Spleen (tissue), 11 donors: ENCODE measurements around the gene AGPAT2. TPM values are rescaled to one million over a fixed set of nuclear protein-coding genes. Genes with fewer than 3 reads are reported as not detected.

Experiments used
- DNase-seq: peaks from one replicate; pipeline ENCODE4 v3.0.0-alpha.2; 2020
- H3K27ac ChIP-seq, 8 donors: fragments of 200-600 bp; sonication (generic) in 7 of 8; 1 replicate in 4 of 8; 2 replicates in 4 of 8; pipeline versions ENCODE4 v1.5.0 to v1.8.0; 2016 to 2021; ENCODE audit warnings: inconsistent platforms in 4 of 8, mild to moderate bottlenecking in 4 of 8, moderate library complexity in 1 of 8
- H3K27me3 ChIP-seq, 7 donors: fragments of 200-600 bp; sonication (generic) in 6 of 7; replicated peaks in 1 of 7; 1 replicate in 4 of 7; 2 replicates in 3 of 7; pipeline versions ENCODE4 v1.5.0 to v1.8.0; 2016 to 2021; ENCODE audit warnings: inconsistent platforms in 3 of 7, mild to moderate bottlenecking in 1 of 7
- H3K36me3 ChIP-seq, 6 donors: fragments of 200-600 bp; sonication (generic) in 5 of 6; 1 replicate in 4 of 6; 2 replicates in 2 of 6; pipeline versions ENCODE4 v1.5.0 to v1.8.0; 2016 to 2021; ENCODE audit warnings: inconsistent platforms in 2 of 6
- H3K4me1 ChIP-seq, 6 donors: fragments of 200-600 bp; sonication (generic) in 5 of 6; 1 replicate in 3 of 6; 2 replicates in 3 of 6; pipeline versions ENCODE4 v1.5.0 to v1.8.0; 2016 to 2021; ENCODE audit warnings: inconsistent platforms in 3 of 6
- H3K4me3 ChIP-seq, 8 donors: fragments of 200-600 bp; sonication (generic) in 7 of 8; 1 replicate in 4 of 8; 2 replicates in 4 of 8; pipeline versions ENCODE4 v1.5.0 to v1.8.0; 2016 to 2021; ENCODE audit warnings: inconsistent platforms in 4 of 8, mild to moderate bottlenecking in 4 of 8, moderate library complexity in 2 of 8
- H3K9me3 ChIP-seq, 8 donors: fragments of 200-600 bp; sonication (generic) in 7 of 8; 1 replicate in 4 of 8; 2 replicates in 4 of 8; pipeline versions ENCODE4 v1.5.0 to v1.8.0; 2016 to 2021; ENCODE audit warnings: inconsistent platforms in 4 of 8
- POLR2A ChIP-seq, 3 donors: fragments of 450-650 bp; IDR thresholded peaks; one replicate each; pipeline ENCODE4 v1.5.1; 2017; ENCODE audit warnings: antibody characterized with exemption in 3 of 3, mild to moderate bottlenecking in 1 of 3
- WGBS, 5 donors: extraction: QIAGEN DNeasy Blood & Tissue Kit in 3 of 5; methylation state at CpG; one replicate each; pipeline versions ENCODE4 v1.1.5 to v1.1.7; 2013 to 2018; 5-methylcytosine and 5-hydroxymethylcytosine counted together
- intact Hi-C: fragments of 100-400 bp; cut with DNase I; formaldehyde crosslinking; loops from one replicate; pipeline ENCODE4 v1.15.0; 2023; ENCODE audit warnings: low total_unique reads
- microRNA-seq, 3 donors: library from miRNA; unstranded; fragments of <30 nt; microRNA quantifications; one replicate each; pipeline versions ENCODE4 to v1.1.0, GENCODE V29; 2019 to 2020
- polyA plus RNA-seq, 3 donors: library from polyadenylated mRNA; stranded (reverse); fragments of 200-250 nt; gene quantifications; one replicate each; pipeline ENCODE4 v1.2.1, GENCODE V29; 2013
- small RNA-seq, 4 donors: library from RNA; depleted of rRNA; stranded (forward); fragments of <200 nt; gene quantifications; one replicate each; pipeline ENCODE3, GENCODE V24; 2016
- total RNA-seq, 7 donors: library from RNA; depleted of rRNA in 3 of 7; stranded (reverse); fragments of >200 nt in 3 of 7; fragmentation: NEBNext Ultra II Directional in 4 of 7; extraction: Animal tissue kit (Norgen Biotek cat#: 25700) in 4 of 7; gene quantifications; one replicate each; pipeline versions ENCODE4 v1.1.0 to v1.2.1, GENCODE V29; 2016 to 2021
- TF ChIP-seq, protein P1 (sequence below), 11 experiments: fragments of 200-600 bp in 7 of 11; fragments of 450-650 bp in 4 of 11; sonication (generic) in 4 of 11; IDR thresholded peaks in 8 of 11; conservative IDR thresholded peaks in 3 of 11; 1 replicate in 7 of 11; 2 replicates in 4 of 11; pipeline versions ENCODE4 v1.4.0 to v1.8.0; 2016 to 2021; ENCODE audit warnings: antibody characterized with exemption in 11 of 11, inconsistent platforms in 4 of 11, mild to moderate bottlenecking in 1 of 11
- donor health status: healthy with polysubstance abuse.
- donor health status: DM: no; HTN: no; CAD: no; lungs with moderate emphysema.
- donor health status: DM: no; HTN: no; CAD: no.
- donor health status: Bipolar disorder and iron deficiency.
- donor health status: healthy.
- donor health status: DM: no; HTN: no; CAD: no.
- donor health status: DM: yes; HTN: yes; CAD: no.

The AGPAT2 gene
- total and polyA plus RNA-seq, 10 donors: 26.9 to 47.7 (median 38.3) TPM

DNA sequence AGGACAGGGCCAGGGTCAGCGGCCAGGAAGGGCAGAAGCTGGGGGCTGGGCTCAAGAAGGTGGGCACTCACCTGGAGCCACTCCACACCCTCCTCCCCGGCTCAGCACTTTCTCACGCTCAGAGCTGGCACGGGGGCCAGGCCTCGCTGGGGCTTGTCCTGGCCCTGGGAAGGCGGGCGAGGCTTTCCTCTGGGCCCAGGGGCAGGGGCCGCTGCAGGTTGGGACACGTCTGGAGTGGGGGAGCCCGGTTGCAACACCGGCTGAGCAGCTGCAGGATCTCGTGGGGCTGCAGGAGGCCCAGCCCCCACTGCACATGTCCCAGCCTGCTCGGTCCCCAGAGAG is 63.4 kb downstream of the AGPAT2 start:
- Histone ChIP-seq H3K4me1 (peaks cover 19 to 99% (median 72%) of the 10 kb centered on the region in 6 donors), H3K36me3 (no peaks in the 10 kb centered on the region), H3K27ac (no peak overlapping the region), H3K4me3 (no peak overlapping the region), H3K27me3 (peaks cover 0 to 54% (median 4%) of the 10 kb centered on the region in 7 donors), H3K9me3 (no peaks in the 10 kb centered on the region)
- no peak for DNase-seq
- TF ChIP-seq, protein P1, sequence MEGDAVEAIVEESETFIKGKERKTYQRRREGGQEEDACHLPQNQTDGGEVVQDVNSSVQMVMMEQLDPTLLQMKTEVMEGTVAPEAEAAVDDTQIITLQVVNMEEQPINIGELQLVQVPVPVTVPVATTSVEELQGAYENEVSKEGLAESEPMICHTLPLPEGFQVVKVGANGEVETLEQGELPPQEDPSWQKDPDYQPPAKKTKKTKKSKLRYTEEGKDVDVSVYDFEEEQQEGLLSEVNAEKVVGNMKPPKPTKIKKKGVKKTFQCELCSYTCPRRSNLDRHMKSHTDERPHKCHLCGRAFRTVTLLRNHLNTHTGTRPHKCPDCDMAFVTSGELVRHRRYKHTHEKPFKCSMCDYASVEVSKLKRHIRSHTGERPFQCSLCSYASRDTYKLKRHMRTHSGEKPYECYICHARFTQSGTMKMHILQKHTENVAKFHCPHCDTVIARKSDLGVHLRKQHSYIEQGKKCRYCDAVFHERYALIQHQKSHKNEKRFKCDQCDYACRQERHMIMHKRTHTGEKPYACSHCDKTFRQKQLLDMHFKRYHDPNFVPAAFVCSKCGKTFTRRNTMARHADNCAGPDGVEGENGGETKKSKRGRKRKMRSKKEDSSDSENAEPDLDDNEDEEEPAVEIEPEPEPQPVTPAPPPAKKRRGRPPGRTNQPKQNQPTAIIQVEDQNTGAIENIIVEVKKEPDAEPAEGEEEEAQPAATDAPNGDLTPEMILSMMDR (IDR thresholded peaks at IDR 0.05 in 8 of 11, conservative IDR thresholded peaks at IDR 0.05 in 3 of 11): no peak
- TF ChIP-seq POLR2A (IDR thresholded peaks at IDR 0.05): no peak
- WGBS, 5 donors: 55 to 80% (median 66%) methylated on average over 11 to 13 of the region's 13 CpGs
- intact Hi-C loops: no loop called here

Small RNA genes lying within 50 kb of the gene (microRNA-seq; reads per million reads assigned to microRNA genes)
- gene MIR126: 149,270 to 246,704 (median 241,704) reads per million in 3 donors

Small RNA genes lying within 50 kb of the gene (small RNA-seq; reads per million reads assigned to genes)
- 1,257 to 2,207 (median 1,755) reads per million in 4 donors for gene MIR126

Other genes starting within 250 kb of the AGPAT2 start
- gene INPP5E, start 247.6 kb downstream of the AGPAT2 start, total RNA-seq: 10 to 100 TPM; 13.1 to 25.3 (median 18.7) TPM
- 10 to 100 TPM in 2 of 3 donors, 1 to 10 TPM in 1; 7.8 to 20.3 (median 15.7) TPM for gene INPP5E, start 247.6 kb downstream of the AGPAT2 start, polyA plus RNA-seq
- gene SEC16A, start 204.4 kb downstream of the AGPAT2 start, total RNA-seq: 10 to 100 TPM; 74.6 to 92.1 (median 87.8) TPM
- 10 to 100 TPM; 35.0 to 58.9 (median 52.6) TPM for gene SEC16A, start 204.4 kb downstream of the AGPAT2 start, polyA plus RNA-seq
- gene NOTCH1, start 141.4 kb downstream of the AGPAT2 start, total RNA-seq: 100 to 1,000 TPM in 4 of 7 donors, 10 to 100 TPM in 3; 88.6 to 140 (median 117) TPM
- 10 to 100 TPM in 1 of 3 donors, 1 to 10 TPM in 2; 4.9 to 27.2 (median 8.3) TPM for gene NOTCH1, start 141.4 kb downstream of the AGPAT2 start, polyA plus RNA-seq
- 100 to 1,000 TPM; 132 to 246 (median 179) TPM for gene EGFL7, start 24.5 kb downstream of the AGPAT2 start, total RNA-seq
- gene EGFL7, start 24.5 kb downstream of the AGPAT2 start, polyA plus RNA-seq: 100 to 1,000 TPM; 169 to 522 (median 409) TPM
- gene DIPK1B, start 25.1 kb upstream of the AGPAT2 start, total RNA-seq: 10 to 100 TPM in 5 of 7 donors, 1 to 10 TPM in 2; 5.2 to 26.5 (median 13.3) TPM
- 10 to 100 TPM in 2 of 3 donors, 1 to 10 TPM in 1; 8.2 to 16.8 (median 11.3) TPM for gene DIPK1B, start 25.1 kb upstream of the AGPAT2 start, polyA plus RNA-seq
- 10 to 100 TPM in 5 of 7 donors, 1 to 10 TPM in 2; 7.2 to 18.0 (median 12.8) TPM for gene LCN10, start 55.5 kb upstream of the AGPAT2 start, total RNA-seq
- gene LCN10, start 55.5 kb upstream of the AGPAT2 start, polyA plus RNA-seq: 10 to 100 TPM; 22.6 to 41.3 (median 24.5) TPM
- 1 to 10 TPM; 1.2 to 8.7 (median 3.7) TPM for gene LCN6, start 61.1 kb upstream of the AGPAT2 start, total RNA-seq
- gene LCN6, start 61.1 kb upstream of the AGPAT2 start, polyA plus RNA-seq: 10 to 100 TPM in 1 of 3 donors, 1 to 10 TPM in 2; 3.7 to 18.9 (median 5.0) TPM
- gene LCN8, start 70.8 kb upstream of the AGPAT2 start, total RNA-seq: 1 to 10 TPM in 1 of 7 donors, under 1 TPM in 2, not detected in 4; 0.13 to 2.8 (median 0.51) TPM
- gene LCN8, start 70.8 kb upstream of the AGPAT2 start, polyA plus RNA-seq: under 1 TPM; 0.22 to 0.70 (median 0.46) TPM
- under 1 TPM in 1 of 7 donors, not detected in 6; 0.35 TPM for gene LCN15, start 77.1 kb upstream of the AGPAT2 start, total RNA-seq
- gene LCN15, start 77.1 kb upstream of the AGPAT2 start, polyA plus RNA-seq: not detected
- gene TMEM141, start 103.9 kb upstream of the AGPAT2 start, total RNA-seq: 10 to 100 TPM; 32.1 to 50.7 (median 44.3) TPM
- gene TMEM141, start 103.9 kb upstream of the AGPAT2 start, polyA plus RNA-seq: 10 to 100 TPM; 54.5 to 92.8 (median 92.6) TPM
- gene CCDC183, start 108.9 kb upstream of the AGPAT2 start, total RNA-seq: 1 to 10 TPM in 1 of 7 donors, under 1 TPM in 6; 0.44 to 1.6 (median 0.68) TPM
- 1 to 10 TPM in 1 of 3 donors, under 1 TPM in 2; 0.41 to 1.2 (median 0.99) TPM for gene CCDC183, start 108.9 kb upstream of the AGPAT2 start, polyA plus RNA-seq
- gene RABL6, start 120.5 kb upstream of the AGPAT2 start, total RNA-seq: 10 to 100 TPM; 47.9 to 68.2 (median 58.2) TPM
- gene RABL6, start 120.5 kb upstream of the AGPAT2 start, polyA plus RNA-seq: 10 to 100 TPM; 32.7 to 70.0 (median 38.3) TPM
- gene AJM1, start 155.0 kb upstream of the AGPAT2 start, total RNA-seq: 10 to 100 TPM in 1 of 7 donors, 1 to 10 TPM in 6; 3.3 to 13.1 (median 6.3) TPM
- 1 to 10 TPM in 2 of 3 donors, under 1 TPM in 1; 0.91 to 3.9 (median 1.0) TPM for gene AJM1, start 155.0 kb upstream of the AGPAT2 start, polyA plus RNA-seq
- 10 to 100 TPM; 32.3 to 71.0 (median 63.3) TPM for gene PHPT1, start 162.0 kb upstream of the AGPAT2 start, total RNA-seq
- gene PHPT1, start 162.0 kb upstream of the AGPAT2 start, polyA plus RNA-seq: 100 to 1,000 TPM in 2 of 3 donors, 10 to 100 TPM in 1; 95.9 to 117 (median 106) TPM
- 10 to 100 TPM in 5 of 7 donors, 1 to 10 TPM in 2; 5.4 to 20.8 (median 11.3) TPM for gene MAMDC4, start 164.9 kb upstream of the AGPAT2 start, total RNA-seq
- 10 to 100 TPM in 2 of 3 donors, 1 to 10 TPM in 1; 4.9 to 32.0 (median 12.7) TPM for gene MAMDC4, start 164.9 kb upstream of the AGPAT2 start, polyA plus RNA-seq
- 100 to 1,000 TPM; 184 to 241 (median 225) TPM for gene EDF1, start 178.9 kb upstream of the AGPAT2 start, total RNA-seq
- gene EDF1, start 178.9 kb upstream of the AGPAT2 start, polyA plus RNA-seq: 100 to 1,000 TPM; 347 to 462 (median 441) TPM
- 10 to 100 TPM; 14.9 to 49.7 (median 29.6) TPM for gene TRAF2, start 199.1 kb upstream of the AGPAT2 start, total RNA-seq
- 10 to 100 TPM; 13.6 to 23.1 (median 19.6) TPM for gene TRAF2, start 199.1 kb upstream of the AGPAT2 start, polyA plus RNA-seq